NCI-H1417 treated with DMSO at 0.1 percent for 48 hours (cell line): ENCODE measurements around the gene FRY.

Experiments
- DNase-seq: peaks from one replicate; lab custom pipeline; 2025; lab: John Stamatoyannopoulos, UW

Gene FRY

GRCh38 chr13:32310134-32310706 lies 278.6 kb downstream of the FRY start:
- no peak for DNase-seq

- no peak for DNase-seq
These were observed 279.8 kb downstream of the FRY start for GRCh38 chr13:32311188-32311897.

- no peak for DNase-seq
These were observed 283.0 kb downstream of the FRY start for GRCh38 chr13:32314271-32315237.

GRCh38 chr13:32315238-32316027 lies 283.9 kb downstream of the FRY start, which contains the start of the genes BRCA2 and ZAR1L:
Gene BRCA2 (plus strand): TSS chr13:32315508. CDS start chr13:32316461, 953 bp downstream.
Gene ZAR1L (minus strand): TSS chr13:32315363. CDS start chr13:32311925, 3,438 bp downstream.
- no peak for DNase-seq

GRCh38 chr13:32316028-32316339 lies 284.4 kb downstream of the FRY start:
- no peak for DNase-seq

GRCh38 chr13:32316501-32316900 lies 284.9 kb downstream of the FRY start:
- no peak for DNase-seq

GRCh38 chr13:32317716-32318465 lies 286.3 kb downstream of the FRY start:
- no peak for DNase-seq

GRCh38 chr13:32320528-32320927 lies 289.0 kb downstream of the FRY start:
- DNase-seq = no peak

GRCh38 chr13:32323912-32324311 lies 292.3 kb downstream of the FRY start:
- DNase-seq = no peak

GRCh38 chr13:32330441-32330840 lies 298.9 kb downstream of the FRY start:
- no peak for DNase-seq

GRCh38 chr13:32334671-32335070 lies 303.1 kb downstream of the FRY start:
- no peak for DNase-seq

GRCh38 chr13:32340914-32341313 lies 309.3 kb downstream of the FRY start:
- no peak for DNase-seq

- DNase-seq = no peak
These were observed 316.1 kb downstream of the FRY start for GRCh38 chr13:32347651-32348050.
